GM21619 (cell line): ENCODE measurements around the gene ARX.

Experiments
- ATAC-seq: cut with Tn5 transposase; IDR thresholded peaks from one replicate; pipeline ENCODE4 v1.9.1; 2021; ENCODE audit not compliant: unreplicated experiment

ARX gene

DNA sequence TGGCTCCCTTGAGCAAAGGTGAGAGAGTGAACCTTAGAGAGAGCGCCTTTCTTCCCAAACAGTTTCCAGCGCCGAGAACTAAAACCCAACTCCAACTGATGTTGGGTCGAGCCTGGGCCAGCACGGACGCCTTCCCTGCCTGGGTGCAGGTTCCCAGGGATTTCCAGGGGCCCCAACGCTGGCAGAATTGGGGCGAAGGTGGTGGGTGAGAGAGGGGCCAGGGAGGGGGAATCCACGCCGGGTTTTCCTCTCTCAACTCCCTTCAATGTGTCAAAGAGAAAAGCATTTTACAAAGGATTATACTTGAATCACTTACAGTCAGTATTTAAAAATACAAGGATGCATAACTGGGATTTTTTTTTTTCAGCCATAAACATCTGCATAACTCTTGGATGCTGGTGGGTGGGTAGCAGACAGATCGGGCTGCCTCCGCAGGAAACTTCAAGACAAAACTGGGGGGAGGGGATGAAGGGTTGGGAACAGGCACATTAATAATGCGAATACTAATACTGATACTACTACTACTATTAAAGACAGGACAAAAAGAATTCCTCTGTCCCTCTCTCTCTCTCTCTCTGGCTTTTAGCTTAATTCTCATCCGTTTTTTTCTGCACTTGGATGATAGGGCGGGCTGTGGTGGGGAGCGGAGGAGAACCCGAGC, 1.3 kb upstream of the ARX start:
- ATAC-seq, result no peak

- no peak for ATAC-seq
Observed at GRCh38 chrX:25016361-25016671, 551 bp upstream of the ARX start.

DNA sequence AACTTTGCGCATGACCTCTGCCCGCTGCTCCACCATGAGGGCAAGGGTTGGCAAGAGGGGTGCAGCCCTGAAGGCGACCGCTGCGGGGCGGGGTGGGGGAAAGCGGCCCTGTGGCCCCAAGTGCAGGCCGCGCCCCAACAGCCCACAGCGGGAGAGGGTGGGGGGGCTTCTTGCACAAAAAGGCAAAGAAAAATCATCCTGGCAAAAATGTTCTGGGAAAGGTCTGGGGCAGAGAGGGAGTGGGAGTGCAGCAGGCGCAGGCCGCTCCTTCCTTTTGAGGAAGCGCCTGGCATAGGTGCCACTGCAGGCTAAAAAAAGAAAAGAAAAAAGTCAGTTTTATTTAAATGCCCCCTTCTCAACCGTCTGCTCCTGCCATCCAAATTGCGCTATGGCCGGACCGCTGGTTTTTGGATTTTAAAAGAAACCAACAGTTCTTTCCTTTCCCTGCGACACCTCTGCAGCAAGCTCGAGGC, 1.4 kb downstream of the ARX start:
- ATAC-seq, result no peak

DNA sequence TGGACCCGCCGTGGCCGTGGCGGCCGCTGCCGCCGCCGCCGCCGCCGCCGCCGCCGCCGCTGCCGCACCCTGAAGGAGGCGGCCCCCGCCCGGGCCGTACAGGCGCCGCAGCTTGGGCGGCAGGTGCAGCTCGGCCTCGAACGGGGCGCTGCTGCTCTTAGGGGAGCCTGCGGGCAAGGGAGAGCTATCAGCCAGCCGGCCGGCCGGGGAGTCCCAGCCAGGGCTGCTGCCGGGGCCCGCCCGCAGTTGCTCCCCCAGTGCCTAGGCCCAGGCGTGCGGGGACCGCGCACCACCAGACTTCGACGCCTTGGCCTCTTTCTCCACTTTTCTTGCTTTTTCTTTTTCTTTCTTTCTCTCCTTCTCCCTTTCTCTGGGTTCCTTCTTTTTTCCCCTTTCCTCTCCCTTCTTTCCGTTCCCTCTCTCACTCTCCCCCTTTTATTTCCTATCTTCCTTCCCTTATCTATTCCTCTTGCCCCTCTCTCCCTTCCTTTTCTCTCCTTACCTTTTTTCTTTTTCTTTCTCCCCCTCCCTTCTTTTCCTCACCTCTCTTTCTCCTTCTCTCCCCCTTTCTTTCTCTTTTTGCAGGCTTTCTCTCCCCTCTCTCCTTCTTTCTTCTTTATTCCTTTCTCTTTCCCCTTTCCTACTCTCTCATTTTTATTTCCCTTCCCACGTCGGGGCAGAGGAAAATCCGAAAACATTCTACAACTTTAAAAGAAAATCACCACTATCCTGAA, 2.0 kb downstream of the ARX start:
- ATAC-seq, result no peak

GRCh38 chrX:25012793-25013631, 2.8 kb downstream of the ARX start:
- no peak for ATAC-seq

DNA sequence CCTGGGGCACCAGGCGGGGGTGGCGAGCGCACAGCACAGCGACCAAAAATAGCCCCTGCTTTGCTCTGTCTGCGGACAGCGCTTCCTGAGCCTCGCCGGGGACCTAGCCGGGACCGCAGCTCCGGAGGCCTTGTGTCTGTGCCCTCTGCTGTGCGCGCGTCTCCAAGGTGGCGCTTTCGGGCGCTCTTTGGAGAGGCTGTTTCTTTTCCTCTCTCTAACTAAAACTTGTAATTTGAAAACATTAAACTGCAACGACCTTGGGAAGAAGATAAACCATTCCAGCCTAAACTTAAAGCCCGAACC, 3.4 kb downstream of the ARX start:
- ATAC-seq, result no peak

DNA sequence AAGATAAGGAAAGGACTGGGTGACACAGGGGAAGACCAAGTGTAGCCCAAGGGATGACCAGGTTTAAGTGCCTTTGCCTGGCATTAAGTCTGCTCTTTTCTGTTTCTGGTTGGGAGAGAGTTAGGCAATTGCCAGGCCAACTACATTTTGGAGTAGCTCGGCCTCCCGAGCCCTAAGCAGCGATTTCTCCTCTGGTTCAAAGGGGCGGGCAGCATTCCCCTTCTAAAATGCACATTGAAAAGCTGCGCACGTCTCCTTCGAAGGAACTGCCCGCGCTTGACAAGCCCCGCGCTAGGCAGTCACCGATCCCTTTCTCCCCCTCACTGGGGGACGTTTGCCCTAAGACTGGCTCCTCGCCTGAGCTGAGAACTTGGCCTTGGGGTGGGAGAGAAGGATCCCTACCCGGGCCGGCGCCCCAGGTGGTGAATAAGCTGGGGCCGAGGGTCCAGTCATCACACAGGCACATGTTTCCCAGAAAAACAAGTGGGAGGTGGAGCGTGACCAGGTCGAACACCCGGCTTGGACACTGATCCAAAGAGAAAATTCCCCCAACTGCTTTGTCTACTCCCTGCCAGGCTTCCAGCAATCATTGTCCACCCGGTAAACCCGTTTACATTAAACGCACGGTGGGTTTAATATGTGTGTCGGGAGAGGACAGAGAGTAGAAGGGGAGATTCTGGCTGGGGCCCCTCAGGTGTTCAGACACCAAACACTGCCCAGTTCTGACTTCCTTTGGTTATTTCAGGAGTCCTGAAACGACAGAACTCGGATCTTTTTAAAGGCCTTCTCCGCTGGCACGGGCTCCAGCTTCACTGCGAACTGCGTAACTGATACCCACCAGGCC, 4.0 kb downstream of the ARX start:
- no peak for ATAC-seq

GRCh38 chrX:25010784-25011588, 4.8 kb downstream of the ARX start:
- no peak for ATAC-seq

DNA sequence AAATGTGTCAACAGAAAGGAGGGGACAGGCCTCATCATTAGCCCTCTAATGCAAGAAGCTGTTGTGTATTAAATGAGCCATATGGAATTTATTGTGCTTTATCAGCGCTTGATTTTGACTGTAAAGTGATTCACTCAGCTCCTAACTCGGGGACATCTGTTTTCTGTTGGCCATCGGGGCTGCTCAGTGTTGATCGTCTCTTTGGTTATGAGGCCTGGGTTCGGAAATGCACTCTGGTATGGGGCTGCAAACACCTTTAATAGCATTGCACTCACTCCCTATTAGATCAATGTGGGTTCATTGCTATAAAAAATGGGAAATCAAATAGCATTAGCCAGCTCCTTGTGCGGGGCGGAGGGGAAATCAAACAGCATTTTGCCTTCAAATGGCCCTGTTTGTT, 6.4 kb downstream of the ARX start:
- ATAC-seq, result no peak

DNA sequence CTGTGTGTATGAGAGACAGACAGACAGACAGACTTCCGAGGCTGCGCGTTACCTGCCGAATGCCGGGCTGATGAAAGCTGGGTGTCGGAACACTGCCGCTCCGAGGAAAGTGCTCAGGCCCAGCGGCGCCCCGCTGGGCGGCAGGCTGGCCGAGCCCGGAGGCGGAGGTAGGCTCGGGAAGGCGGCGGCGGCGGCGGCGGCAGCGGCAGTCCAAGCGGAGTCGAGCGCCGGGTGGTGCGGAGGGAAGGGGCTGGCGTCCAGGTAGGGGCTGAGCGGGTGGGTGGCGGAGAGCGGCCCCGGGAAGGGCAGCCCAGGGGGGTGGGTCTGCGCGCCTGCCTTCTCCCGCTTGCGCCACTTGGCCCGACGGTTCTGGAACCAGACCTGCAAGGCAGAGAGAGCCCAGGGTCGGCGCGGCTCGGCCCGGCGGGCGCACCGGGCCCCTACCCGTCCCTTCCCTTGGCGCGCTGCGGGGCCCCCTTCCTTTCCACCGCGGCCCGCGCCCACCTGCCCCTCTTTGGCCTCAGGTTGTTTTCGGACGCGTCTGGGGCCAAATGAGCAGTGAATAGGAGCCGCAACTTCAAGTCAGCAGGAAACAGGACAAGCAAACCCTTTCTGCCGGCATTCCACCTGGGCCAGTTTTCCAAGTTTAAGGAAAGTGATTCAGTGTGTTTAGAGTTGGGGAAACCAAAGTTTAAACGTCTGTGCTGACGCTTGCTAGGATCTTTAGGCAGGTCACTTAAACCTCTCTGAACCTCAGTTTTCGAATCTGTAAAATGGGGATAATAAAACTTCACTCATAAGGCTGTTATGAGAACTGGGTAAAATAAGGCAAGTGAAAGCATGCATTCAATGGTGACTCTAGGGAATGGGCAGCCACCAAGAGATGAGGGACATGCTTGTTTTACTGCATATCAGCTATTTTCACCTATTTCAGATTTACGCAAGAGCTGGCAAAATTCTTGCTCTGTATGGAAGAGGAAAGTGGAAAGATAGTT, 8.4 kb downstream of the ARX start:
- ATAC-seq, result no peak

- ATAC-seq, result no peak
Observed at GRCh38 chrX:25006586-25007058, 9.1 kb downstream of the ARX start.

- no peak for ATAC-seq
Observed at GRCh38 chrX:25005382-25006185, 10.2 kb downstream of the ARX start.

DNA sequence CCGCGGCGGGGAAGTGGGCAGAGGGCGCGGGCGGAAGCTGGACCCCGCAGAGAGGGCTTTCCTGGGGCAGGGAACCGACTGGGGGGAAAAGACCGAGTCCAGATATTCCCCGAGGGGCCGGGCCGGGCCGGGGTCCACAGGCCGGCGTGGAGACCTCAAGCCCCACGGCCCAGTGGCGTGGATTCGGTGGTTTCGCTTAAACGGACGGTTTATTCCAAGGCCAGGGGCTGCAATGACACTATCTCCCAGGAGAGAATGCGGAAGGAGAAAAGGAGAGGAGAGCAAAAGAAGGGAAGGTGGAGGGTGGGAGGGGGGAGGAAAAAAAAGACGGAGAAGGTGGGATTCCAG, 10.8 kb downstream of the ARX start:
- ATAC-seq, result no peak

GRCh38 chrX:25004485-25005032, 11.2 kb downstream of the ARX start:
- ATAC-seq, result no peak

DNA sequence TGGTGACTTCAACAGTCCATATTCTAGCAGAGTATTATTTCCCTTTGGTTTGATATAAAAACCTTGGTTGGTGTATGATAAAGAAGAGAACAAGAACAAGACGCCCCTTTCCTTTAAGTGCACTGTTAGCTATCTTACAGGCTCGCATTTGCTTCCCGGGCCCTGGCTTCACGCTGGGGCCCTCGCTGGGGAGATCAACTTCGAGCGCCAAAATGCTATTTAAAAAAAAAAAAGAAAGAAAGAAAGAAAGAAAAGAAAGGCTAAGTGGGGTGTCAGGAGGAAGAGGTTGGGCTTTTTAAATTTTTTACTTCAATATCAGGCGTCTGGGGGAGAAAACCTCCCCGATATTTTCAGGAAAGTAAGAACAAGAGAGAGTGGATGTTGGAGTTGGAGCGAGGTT, 11.7 kb downstream of the ARX start:
- no peak for ATAC-seq

GRCh38 chrX:25003066-25003849, 12.5 kb downstream of the ARX start:
- no peak for ATAC-seq

GRCh38 chrX:25002661-25003020, 13.1 kb downstream of the ARX start:
- ATAC-seq, result no peak
